Measurements from ENCODE around the gene CYREN. TPM values are rescaled to one million over a fixed set of nuclear protein-coding genes. Genes with fewer than 3 reads are reported as not detected.

The CYREN gene
- total RNA-seq, result 46.1 and 48.8 TPM in 2 replicates

GRCh38 chr7:135170274-135170997 lies at the start of gene CYREN:
CYREN (minus strand) TSS chr7:135170707; CDS start chr7:135168922, 1,785 bp downstream.

GRCh38 chr7:135211179-135211945 lies 40.9 kb upstream of the CYREN start, which contains the start of gene WDR91:
WDR91 (minus strand) TSS chr7:135211526; CDS start chr7:135211502, 24 bp downstream.

GRCh38 chr7:135147899-135148721 lies 22.4 kb downstream of the CYREN start, which contains the start of gene TMEM140:
TMEM140 (plus strand) TSS chr7:135148072; CDS start chr7:135164442, 16,370 bp downstream.

Other genes starting within 250 kb of the CYREN start
- 0.83 and 1.7 TPM in 2 replicates for gene AGBL3, start 184.2 kb downstream of the CYREN start, total RNA-seq
- 14.1 and 30.1 TPM in 2 replicates for gene TMEM140, start 22.6 kb downstream of the CYREN start, total RNA-seq
- gene WDR91, start 40.8 kb upstream of the CYREN start, total RNA-seq, result 8.3 and 14.1 TPM in 2 replicates
- not detected in 2 replicates for gene STRA8, start 63.1 kb upstream of the CYREN start, total RNA-seq

All from smooth muscle cell of trachea (primary cell).